Upper lobe of left lung (tissue), 4 donors: Measurements from ENCODE around the gene UGT1A5.

Experiments
- EP300 ChIP-seq, 4 donors: sonication (generic); formaldehyde crosslinking; IDR thresholded peaks; one replicate each; pipeline ENCODE4 v1.5.1; 2017; ENCODE audit warnings: antibody characterized with exemption in 4 of 4, control low read depth in 2 of 4
- POLR2A ChIP-seq, 4 donors: fragments of 450-650 bp; IDR thresholded peaks; one replicate each; pipeline ENCODE4 v1.5.1; 2016 to 2017; ENCODE audit warnings: antibody characterized with exemption in 4 of 4, mild to moderate bottlenecking in 2 of 4
- POLR2AphosphoS5 ChIP-seq, 2 donors: sonication (generic); formaldehyde crosslinking; IDR thresholded peaks; one replicate each; pipeline ENCODE4 v1.5.1; 2017; ENCODE audit warnings: antibody characterized with exemption in 2 of 2
- TF ChIP-seq, protein P1 (sequence below), 6 experiments: fragments of 450-650 bp in 4 of 6; fragments of 200-600 bp in 2 of 6; sonication (generic) in 2 of 6; IDR thresholded peaks; one replicate each; pipeline ENCODE4 v1.5.1; 2016 to 2019; ENCODE audit warnings: antibody characterized with exemption in 6 of 6

GRCh38 chr2:233671290-233672161 lies 41.2 kb upstream of the UGT1A5 start, which contains the start of gene UGT1A9:
- TF ChIP-seq, protein P1, sequence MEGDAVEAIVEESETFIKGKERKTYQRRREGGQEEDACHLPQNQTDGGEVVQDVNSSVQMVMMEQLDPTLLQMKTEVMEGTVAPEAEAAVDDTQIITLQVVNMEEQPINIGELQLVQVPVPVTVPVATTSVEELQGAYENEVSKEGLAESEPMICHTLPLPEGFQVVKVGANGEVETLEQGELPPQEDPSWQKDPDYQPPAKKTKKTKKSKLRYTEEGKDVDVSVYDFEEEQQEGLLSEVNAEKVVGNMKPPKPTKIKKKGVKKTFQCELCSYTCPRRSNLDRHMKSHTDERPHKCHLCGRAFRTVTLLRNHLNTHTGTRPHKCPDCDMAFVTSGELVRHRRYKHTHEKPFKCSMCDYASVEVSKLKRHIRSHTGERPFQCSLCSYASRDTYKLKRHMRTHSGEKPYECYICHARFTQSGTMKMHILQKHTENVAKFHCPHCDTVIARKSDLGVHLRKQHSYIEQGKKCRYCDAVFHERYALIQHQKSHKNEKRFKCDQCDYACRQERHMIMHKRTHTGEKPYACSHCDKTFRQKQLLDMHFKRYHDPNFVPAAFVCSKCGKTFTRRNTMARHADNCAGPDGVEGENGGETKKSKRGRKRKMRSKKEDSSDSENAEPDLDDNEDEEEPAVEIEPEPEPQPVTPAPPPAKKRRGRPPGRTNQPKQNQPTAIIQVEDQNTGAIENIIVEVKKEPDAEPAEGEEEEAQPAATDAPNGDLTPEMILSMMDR (IDR thresholded peaks at IDR 0.05): no peak
- TF ChIP-seq POLR2A (IDR thresholded peaks at IDR 0.05) (no peak), POLR2AphosphoS5 (IDR thresholded peaks at IDR 0.05) (no peak), EP300 (IDR thresholded peaks at IDR 0.05) (no peak)
